WTC11 (cell line): ENCODE results near the gene LILRB3. TPM values are rescaled to one million over a fixed set of nuclear protein-coding genes. Genes with fewer than 3 reads are reported as not detected.
"Not testable (repeated sequence)": the region's sequence is repeated elsewhere in the genome, so short reads cannot be mapped to it uniquely, and the experiment has no call there.

Experiments
- ATAC-seq: fragments of 200-7000 bp; cut with Tn5 transposase; 2 replicates; pipeline ENCODE4 v1.10.0; 2021; ENCODE audit warnings: mild to moderate bottlenecking, moderate library complexity
- CTCF ChIA-PET: fragments of 300-600 bp; sonication (Branson Sonifier 250); formaldehyde crosslinking; loops from one replicate; lab custom pipeline; 2021; ENCODE audit warnings: antibody characterized with exemption; lab: Charles Lee
- POLR2A ChIA-PET: fragments of 350-600 bp; sonication (Branson Sonifier 250); formaldehyde crosslinking; loops from one replicate; lab custom pipeline; 2021; ENCODE audit warnings: antibody characterized with exemption; lab: Charles Lee
- DNase-seq: peaks from one replicate; pipeline ENCODE4 v3.0.0; 2021; ENCODE audit warnings: low spot score
- H3K27ac Mint-ChIP-seq: 2 replicates; pipeline ENCODE4 v1.8.0; 2021; ENCODE audit warnings: mixed read lengths
- H3K27me3 Mint-ChIP-seq: 2 replicates; pipeline ENCODE4 v1.8.0; 2021; ENCODE audit warnings: low read depth, mild to moderate bottlenecking, moderate library complexity, mixed read lengths
- H3K36me3 Mint-ChIP-seq: 2 replicates; pipeline ENCODE4 v1.8.0; 2021; ENCODE audit warnings: mixed read lengths
- H3K4me1 Mint-ChIP-seq: 2 replicates; pipeline ENCODE4 v1.8.0; 2022; ENCODE audit warnings: mixed read lengths
- H3K4me3 Mint-ChIP-seq: 2 replicates; pipeline ENCODE4 v1.8.0; 2021; ENCODE audit warnings: mild to moderate bottlenecking, moderate library complexity, mixed read lengths
- H3K9me3 Mint-ChIP-seq: 2 replicates; pipeline ENCODE4 v1.8.0; 2021; ENCODE audit warnings: mixed read lengths
- AR ChIP-seq: fragments of 250-450 bp; sonication (Bioruptor Pico); IDR thresholded peaks from 2 replicates; pipeline ENCODE4 v1.9.0; 2021; ENCODE audit warnings: mild to moderate bottlenecking
- CREM ChIP-seq: sonication (generic); formaldehyde crosslinking; IDR thresholded peaks from 2 replicates; pipeline ENCODE4 v1.8.1; 2022; ENCODE audit warnings: mild to moderate bottlenecking, missing genetic modification reagents, moderate library complexity
- FOXP1 ChIP-seq: sonication (generic); formaldehyde crosslinking; IDR thresholded peaks from 2 replicates; pipeline ENCODE4 v1.8.0; 2022; ENCODE audit warnings: missing genetic modification reagents, mild to moderate bottlenecking, moderate library complexity, borderline replicate concordance
- IRF2 ChIP-seq: sonication (generic); formaldehyde crosslinking; IDR thresholded peaks from 2 replicates; pipeline ENCODE4 v1.8.0; 2022; ENCODE audit warnings: low read depth, missing genetic modification reagents, borderline replicate concordance
- MXD4 ChIP-seq: fragments of 250-450 bp; sonication (Bioruptor Pico); IDR thresholded peaks from 2 replicates; pipeline ENCODE4 v1.8.0; 2021; ENCODE audit warnings: mild to moderate bottlenecking, moderate library complexity, borderline replicate concordance
- NFYB ChIP-seq: sonication (generic); formaldehyde crosslinking; conservative IDR thresholded peaks from 2 replicates; pipeline ENCODE4 v1.8.0; 2022; ENCODE audit warnings: low read depth, missing genetic modification reagents
- PREB ChIP-seq: sonication (generic); formaldehyde crosslinking; IDR thresholded peaks from 2 replicates; pipeline ENCODE4 v1.8.1; 2022; ENCODE audit warnings: mild to moderate bottlenecking, missing genetic modification reagents, moderate library complexity, borderline replicate concordance
- SMAD4 ChIP-seq: sonication (generic); formaldehyde crosslinking; IDR thresholded peaks from 2 replicates; pipeline ENCODE4 v1.8.0; 2022; ENCODE audit warnings: mild to moderate bottlenecking, missing genetic modification reagents
- TEAD1 ChIP-seq: sonication (generic); formaldehyde crosslinking; IDR thresholded peaks from 2 replicates; pipeline ENCODE4 v1.8.0; 2022; ENCODE audit warnings: mild to moderate bottlenecking, missing genetic modification reagents
- TEAD4 ChIP-seq: sonication (generic); formaldehyde crosslinking; IDR thresholded peaks from 2 replicates; pipeline ENCODE4 v1.8.0; 2022; ENCODE audit warnings: mild to moderate bottlenecking, missing genetic modification reagents
- TP53 ChIP-seq: sonication (generic); formaldehyde crosslinking; IDR thresholded peaks from 2 replicates; pipeline ENCODE4 v1.8.1; 2023; ENCODE audit warnings: mild to moderate bottlenecking, missing genetic modification reagents
- ZNF416 ChIP-seq: fragments of 250-450 bp; sonication (Bioruptor Pico); IDR thresholded peaks from 2 replicates; pipeline ENCODE4 v1.9.0; 2021; ENCODE audit warnings: mild to moderate bottlenecking, inconsistent platforms
- total RNA-seq: library from RNA; stranded (reverse); gene quantifications from 3 replicates; pipeline ENCODE4 v1.2.3, GENCODE V29; 2021
- TF ChIP-seq, protein P1 (sequence below): sonication (generic); formaldehyde crosslinking; IDR thresholded peaks from 2 replicates; pipeline ENCODE4 v1.8.0; 2023; ENCODE audit warnings: mild to moderate bottlenecking, missing genetic modification reagents
- TF ChIP-seq, protein P2 (sequence below): sonication (generic); formaldehyde crosslinking; conservative IDR thresholded peaks from 2 replicates; pipeline ENCODE4 v1.8.1; 2023; ENCODE audit warnings: mild to moderate bottlenecking, low read depth, missing genetic modification reagents, moderate library complexity
- TF ChIP-seq, protein P3 (sequence below): sonication (generic); formaldehyde crosslinking; IDR thresholded peaks from 2 replicates; pipeline ENCODE4 v1.8.0; 2022; ENCODE audit warnings: mild to moderate bottlenecking, missing genetic modification reagents
- TF ChIP-seq, protein P4 (sequence below): sonication (generic); formaldehyde crosslinking; conservative IDR thresholded peaks from 2 replicates; pipeline ENCODE4 v1.8.1; 2022; ENCODE audit warnings: mild to moderate bottlenecking, missing genetic modification reagents

LILRB3 gene
- total RNA-seq, 1 experiment from 2014 or later: not detected

DNA sequence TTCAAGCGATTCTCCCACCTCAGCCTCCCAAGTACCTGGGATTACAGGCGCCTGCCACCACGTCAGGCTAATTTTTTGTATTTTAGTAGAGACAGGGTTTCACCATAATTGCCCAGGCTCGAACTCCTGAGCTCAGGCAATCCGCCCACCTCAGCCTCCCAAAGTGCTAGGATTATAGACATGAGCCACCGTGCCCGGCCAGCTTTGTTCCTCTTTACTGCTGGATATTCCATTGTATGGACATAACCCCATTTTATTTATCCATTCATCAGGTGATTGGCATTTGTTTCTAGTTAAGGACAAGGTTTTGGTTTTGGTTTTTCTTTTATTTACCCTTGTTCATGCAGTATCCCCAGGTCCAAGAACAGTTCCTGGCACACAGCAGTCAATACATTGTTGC, 26.3 kb downstream of the LILRB3 start:
- ChIA-PET POLR2A (no interaction called here), CTCF (interaction anchor here (1.0 kb wide), 1 partner anchor 17 kb away, joined by 3 read pairs; no protein-coding TSS in a partner anchor)
- H3K36me3 Mint-ChIP-seq: peaks cover 41% of the 10 kb centered on the region
- TF ChIP-seq AR (CRISPR knock-in tag): no peak
- TF ChIP-seq CREM (CRISPR knock-in tag): no peak
- TF ChIP-seq SMAD4: no peak
- TF ChIP-seq, protein P1, sequence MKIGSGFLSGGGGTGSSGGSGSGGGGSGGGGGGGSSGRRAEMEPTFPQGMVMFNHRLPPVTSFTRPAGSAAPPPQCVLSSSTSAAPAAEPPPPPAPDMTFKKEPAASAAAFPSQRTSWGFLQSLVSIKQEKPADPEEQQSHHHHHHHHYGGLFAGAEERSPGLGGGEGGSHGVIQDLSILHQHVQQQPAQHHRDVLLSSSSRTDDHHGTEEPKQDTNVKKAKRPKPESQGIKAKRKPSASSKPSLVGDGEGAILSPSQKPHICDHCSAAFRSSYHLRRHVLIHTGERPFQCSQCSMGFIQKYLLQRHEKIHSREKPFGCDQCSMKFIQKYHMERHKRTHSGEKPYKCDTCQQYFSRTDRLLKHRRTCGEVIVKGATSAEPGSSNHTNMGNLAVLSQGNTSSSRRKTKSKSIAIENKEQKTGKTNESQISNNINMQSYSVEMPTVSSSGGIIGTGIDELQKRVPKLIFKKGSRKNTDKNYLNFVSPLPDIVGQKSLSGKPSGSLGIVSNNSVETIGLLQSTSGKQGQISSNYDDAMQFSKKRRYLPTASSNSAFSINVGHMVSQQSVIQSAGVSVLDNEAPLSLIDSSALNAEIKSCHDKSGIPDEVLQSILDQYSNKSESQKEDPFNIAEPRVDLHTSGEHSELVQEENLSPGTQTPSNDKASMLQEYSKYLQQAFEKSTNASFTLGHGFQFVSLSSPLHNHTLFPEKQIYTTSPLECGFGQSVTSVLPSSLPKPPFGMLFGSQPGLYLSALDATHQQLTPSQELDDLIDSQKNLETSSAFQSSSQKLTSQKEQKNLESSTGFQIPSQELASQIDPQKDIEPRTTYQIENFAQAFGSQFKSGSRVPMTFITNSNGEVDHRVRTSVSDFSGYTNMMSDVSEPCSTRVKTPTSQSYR (CRISPR knock-in tag): no peak
- TF ChIP-seq TEAD1 (CRISPR knock-in tag): no peak
- TF ChIP-seq TP53 (CRISPR knock-in tag): no peak
- TF ChIP-seq, protein P2, sequence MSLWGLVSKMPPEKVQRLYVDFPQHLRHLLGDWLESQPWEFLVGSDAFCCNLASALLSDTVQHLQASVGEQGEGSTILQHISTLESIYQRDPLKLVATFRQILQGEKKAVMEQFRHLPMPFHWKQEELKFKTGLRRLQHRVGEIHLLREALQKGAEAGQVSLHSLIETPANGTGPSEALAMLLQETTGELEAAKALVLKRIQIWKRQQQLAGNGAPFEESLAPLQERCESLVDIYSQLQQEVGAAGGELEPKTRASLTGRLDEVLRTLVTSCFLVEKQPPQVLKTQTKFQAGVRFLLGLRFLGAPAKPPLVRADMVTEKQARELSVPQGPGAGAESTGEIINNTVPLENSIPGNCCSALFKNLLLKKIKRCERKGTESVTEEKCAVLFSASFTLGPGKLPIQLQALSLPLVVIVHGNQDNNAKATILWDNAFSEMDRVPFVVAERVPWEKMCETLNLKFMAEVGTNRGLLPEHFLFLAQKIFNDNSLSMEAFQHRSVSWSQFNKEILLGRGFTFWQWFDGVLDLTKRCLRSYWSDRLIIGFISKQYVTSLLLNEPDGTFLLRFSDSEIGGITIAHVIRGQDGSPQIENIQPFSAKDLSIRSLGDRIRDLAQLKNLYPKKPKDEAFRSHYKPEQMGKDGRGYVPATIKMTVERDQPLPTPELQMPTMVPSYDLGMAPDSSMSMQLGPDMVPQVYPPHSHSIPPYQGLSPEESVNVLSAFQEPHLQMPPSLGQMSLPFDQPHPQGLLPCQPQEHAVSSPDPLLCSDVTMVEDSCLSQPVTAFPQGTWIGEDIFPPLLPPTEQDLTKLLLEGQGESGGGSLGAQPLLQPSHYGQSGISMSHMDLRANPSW: no peak
- no peak for TF ChIP-seq TEAD4 (CRISPR knock-in tag)
- no peak for TF ChIP-seq FOXP1 (CRISPR knock-in tag)
- TF ChIP-seq, protein P3, sequence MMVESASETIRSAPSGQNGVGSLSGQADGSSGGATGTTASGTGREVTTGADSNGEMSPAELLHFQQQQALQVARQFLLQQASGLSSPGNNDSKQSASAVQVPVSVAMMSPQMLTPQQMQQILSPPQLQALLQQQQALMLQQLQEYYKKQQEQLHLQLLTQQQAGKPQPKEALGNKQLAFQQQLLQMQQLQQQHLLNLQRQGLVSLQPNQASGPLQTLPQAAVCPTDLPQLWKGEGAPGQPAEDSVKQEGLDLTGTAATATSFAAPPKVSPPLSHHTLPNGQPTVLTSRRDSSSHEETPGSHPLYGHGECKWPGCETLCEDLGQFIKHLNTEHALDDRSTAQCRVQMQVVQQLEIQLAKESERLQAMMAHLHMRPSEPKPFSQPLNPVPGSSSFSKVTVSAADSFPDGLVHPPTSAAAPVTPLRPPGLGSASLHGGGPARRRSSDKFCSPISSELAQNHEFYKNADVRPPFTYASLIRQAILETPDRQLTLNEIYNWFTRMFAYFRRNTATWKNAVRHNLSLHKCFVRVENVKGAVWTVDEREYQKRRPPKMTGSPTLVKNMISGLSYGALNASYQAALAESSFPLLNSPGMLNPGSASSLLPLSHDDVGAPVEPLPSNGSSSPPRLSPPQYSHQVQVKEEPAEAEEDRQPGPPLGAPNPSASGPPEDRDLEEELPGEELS (CRISPR knock-in tag): no peak
- TF ChIP-seq, protein P4, sequence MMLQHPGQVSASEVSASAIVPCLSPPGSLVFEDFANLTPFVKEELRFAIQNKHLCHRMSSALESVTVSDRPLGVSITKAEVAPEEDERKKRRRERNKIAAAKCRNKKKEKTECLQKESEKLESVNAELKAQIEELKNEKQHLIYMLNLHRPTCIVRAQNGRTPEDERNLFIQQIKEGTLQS (CRISPR knock-in tag): no peak
- TF ChIP-seq IRF2 (CRISPR knock-in tag): no peak
- no peak for TF ChIP-seq ZNF416 (CRISPR knock-in tag)
- TF ChIP-seq PREB (CRISPR knock-in tag): no peak
- TF ChIP-seq MXD4 (CRISPR knock-in tag): no peak
- no peak for TF ChIP-seq NFYB (CRISPR knock-in tag)
- H3K9me3 Mint-ChIP-seq: no peaks in the 10 kb centered on the region
- peaks cover 27% of the 10 kb centered on the region for H3K4me1 Mint-ChIP-seq
- H3K4me3 Mint-ChIP-seq: no peak overlapping the region
- ATAC-seq (no peak), DNase-seq (no peak)
- no peak overlapping the region for H3K27ac Mint-ChIP-seq
- H3K27me3 Mint-ChIP-seq: no peaks in the 10 kb centered on the region

DNA sequence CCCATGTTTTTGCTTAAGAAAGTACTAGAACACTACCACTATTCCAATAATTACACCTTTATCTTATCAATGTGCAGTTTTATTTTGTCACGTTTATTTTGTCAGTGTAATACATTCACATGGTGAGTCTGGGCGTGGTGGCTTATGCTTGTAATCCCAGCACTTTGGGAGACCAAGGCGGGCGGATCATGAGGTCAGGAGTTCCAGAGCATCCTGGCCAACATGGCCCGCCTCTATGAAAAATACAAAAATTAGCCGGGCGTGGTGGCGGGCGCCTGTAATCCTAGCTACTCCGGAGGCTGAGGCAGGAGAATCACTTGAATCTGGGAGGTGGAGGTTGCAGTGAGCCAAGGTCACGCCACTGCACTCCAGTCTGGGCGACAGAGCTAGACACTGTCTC, 28.3 kb downstream of the LILRB3 start:
- CTCF ChIA-PET, H3K27ac Mint-ChIP-seq, ATAC-seq, H3K4me3 Mint-ChIP-seq, POLR2A ChIA-PET, DNase-seq, H3K27me3 Mint-ChIP-seq, H3K9me3 Mint-ChIP-seq: not testable (repeated sequence)
- Mint-ChIP-seq H3K4me1 (peaks cover 19% of the 10 kb centered on the region), H3K36me3 (peaks cover 32% of the 10 kb centered on the region)
